ENCODE results near the gene HELLS.

DNA sequence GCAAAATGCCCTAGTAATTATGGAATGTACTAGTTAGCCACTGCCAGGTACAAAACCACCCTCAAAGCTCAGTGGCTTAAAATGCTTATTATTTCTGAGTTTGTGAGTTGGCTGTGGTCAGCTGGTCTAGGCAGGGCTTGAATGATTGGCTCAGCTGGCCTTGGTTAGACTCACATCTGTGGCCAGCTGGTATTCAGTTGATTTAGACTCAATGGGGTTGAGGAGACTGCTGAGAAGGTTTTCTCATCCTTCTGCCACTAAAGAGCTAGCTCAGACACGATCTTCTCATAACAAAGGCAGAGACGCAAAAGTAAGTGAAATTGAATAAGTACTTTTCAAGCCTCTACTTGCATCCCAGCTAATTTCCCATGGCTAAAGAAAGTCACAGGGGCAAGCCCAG is 80.9 kb downstream of the HELLS start:
- TF ChIP-seq, protein P1, sequence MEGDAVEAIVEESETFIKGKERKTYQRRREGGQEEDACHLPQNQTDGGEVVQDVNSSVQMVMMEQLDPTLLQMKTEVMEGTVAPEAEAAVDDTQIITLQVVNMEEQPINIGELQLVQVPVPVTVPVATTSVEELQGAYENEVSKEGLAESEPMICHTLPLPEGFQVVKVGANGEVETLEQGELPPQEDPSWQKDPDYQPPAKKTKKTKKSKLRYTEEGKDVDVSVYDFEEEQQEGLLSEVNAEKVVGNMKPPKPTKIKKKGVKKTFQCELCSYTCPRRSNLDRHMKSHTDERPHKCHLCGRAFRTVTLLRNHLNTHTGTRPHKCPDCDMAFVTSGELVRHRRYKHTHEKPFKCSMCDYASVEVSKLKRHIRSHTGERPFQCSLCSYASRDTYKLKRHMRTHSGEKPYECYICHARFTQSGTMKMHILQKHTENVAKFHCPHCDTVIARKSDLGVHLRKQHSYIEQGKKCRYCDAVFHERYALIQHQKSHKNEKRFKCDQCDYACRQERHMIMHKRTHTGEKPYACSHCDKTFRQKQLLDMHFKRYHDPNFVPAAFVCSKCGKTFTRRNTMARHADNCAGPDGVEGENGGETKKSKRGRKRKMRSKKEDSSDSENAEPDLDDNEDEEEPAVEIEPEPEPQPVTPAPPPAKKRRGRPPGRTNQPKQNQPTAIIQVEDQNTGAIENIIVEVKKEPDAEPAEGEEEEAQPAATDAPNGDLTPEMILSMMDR (IDR thresholded peaks at IDR 0.05; ENCODE audit: poor library complexity): no peak
- TF ChIP-seq EZH2 (IDR thresholded peaks at IDR 0.05; ENCODE audit: borderline replicate concordance): no peak
